Stimulated activated naive CD8-positive, alpha-beta T cell treated with anti-CD3 and anti-CD28 coated beads, Interleukin-15, amount 100 ng/mL, for 72 hours (primary cell): Measurements from ENCODE around the gene FLRT2.

ENCODE experiments used
- ATAC-seq: fragments of 150-1000 bp; cut with Tn5 transposase; 2 replicates; pipeline ENCODE4 v1.10.0; 2021; ENCODE audit warnings: mild to moderate bottlenecking, moderate library complexity
- DNase-seq, 2 donors: peaks; one replicate each; pipeline ENCODE4 v3.0.0; 2021 to 2022
- H3K27ac Mint-ChIP-seq, 2 donors: one replicate each; pipeline ENCODE4 v1.8.0; 2022; ENCODE audit warnings: mild to moderate bottlenecking in 2 of 2, mixed read lengths in 2 of 2, moderate library complexity in 2 of 2
- H3K27me3 Mint-ChIP-seq: one replicate; pipeline ENCODE4 v1.8.0; 2022; ENCODE audit warnings: mixed read lengths
- H3K4me1 Mint-ChIP-seq: one replicate; pipeline ENCODE4 v1.8.0; 2022; ENCODE audit warnings: mild to moderate bottlenecking, mixed read lengths
- H3K4me3 Mint-ChIP-seq, 2 donors: one replicate each; pipeline ENCODE4 v1.8.0; 2022; ENCODE audit warnings: mild to moderate bottlenecking in 2 of 2, mixed read lengths in 2 of 2, moderate library complexity in 1 of 2
- H3K9me3 Mint-ChIP-seq, 2 donors: one replicate each; pipeline ENCODE4 v1.8.0; 2022; ENCODE audit warnings: mixed read lengths in 2 of 2

FLRT2 gene

DNA sequence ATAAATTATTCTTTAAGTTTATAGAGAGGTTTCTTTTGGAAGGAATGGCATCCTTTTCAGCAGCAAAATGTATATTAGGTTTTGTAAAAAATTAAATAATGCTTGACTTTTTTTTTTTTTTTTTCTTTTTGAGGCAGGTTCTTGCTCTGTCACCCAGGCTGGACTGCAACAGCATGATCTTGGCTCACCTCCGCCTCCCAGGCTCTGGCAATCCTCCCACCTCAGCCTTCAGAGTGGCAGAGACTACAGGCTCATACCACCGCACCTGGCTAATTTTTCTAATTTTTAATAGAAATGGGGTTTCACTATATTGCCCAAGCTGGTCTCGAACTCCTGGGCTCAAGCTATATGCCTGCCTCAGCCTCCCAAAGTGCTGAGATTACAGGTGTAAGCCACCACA, 89.0 kb downstream of the FLRT2 start:
- Mint-ChIP-seq H3K27me3 (no peaks in the 10 kb centered on the region), H3K4me3 (no peak overlapping the region), H3K9me3 (peaks cover 0 to 4% of the 10 kb centered on the region in 2 donors), H3K4me1 (no peaks in the 10 kb centered on the region), H3K27ac (no peak overlapping the region)
- no peak for ATAC-seq
- DNase-seq: no peak

GRCh38 chr14:85619851-85620250, 89.9 kb downstream of the FLRT2 start:
- Mint-ChIP-seq H3K9me3 (peaks cover 0 to 4% of the 10 kb centered on the region in 2 donors), H3K4me3 (no peak overlapping the region)
- no peak for DNase-seq

DNA sequence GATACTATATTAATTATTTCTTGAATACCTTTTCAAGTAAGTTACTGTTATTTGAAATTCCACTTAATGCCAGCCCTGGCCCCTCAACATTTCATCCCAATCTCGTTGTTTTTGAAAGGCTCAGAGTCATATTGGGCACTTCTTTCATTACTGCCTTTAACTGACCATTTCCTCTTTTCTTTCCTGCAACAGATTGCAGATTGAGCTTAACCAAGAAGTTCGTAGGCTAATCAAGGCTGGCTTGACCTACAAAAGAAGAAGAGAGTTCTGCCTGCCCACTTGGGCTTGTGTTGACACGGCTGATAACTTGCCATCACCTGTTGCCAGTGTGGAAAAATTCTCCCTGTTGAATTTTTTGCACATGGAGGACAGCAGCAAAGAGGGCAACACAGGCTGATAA, 91.0 kb downstream of the FLRT2 start:
- H3K4me1 Mint-ChIP-seq: no peaks in the 10 kb centered on the region
- no peak for ATAC-seq
- H3K27me3 Mint-ChIP-seq: no peaks in the 10 kb centered on the region
- peaks cover 0 to 4% of the 10 kb centered on the region in 2 donors for H3K9me3 Mint-ChIP-seq
- no peak for DNase-seq
- H3K27ac Mint-ChIP-seq: no peak overlapping the region
- H3K4me3 Mint-ChIP-seq: no peak overlapping the region

More at GRCh38 chr14:85619851-85620250, 89.9 kb downstream of the FLRT2 start:
- H3K4me1 Mint-ChIP-seq: no peaks in the 10 kb centered on the region
- ATAC-seq: no peak
- H3K27me3 Mint-ChIP-seq: no peaks in the 10 kb centered on the region
- no peak overlapping the region for H3K27ac Mint-ChIP-seq

- Mint-ChIP-seq H3K4me3 (no peak overlapping the region), H3K9me3 (peaks cover 0 to 4% of the 10 kb centered on the region in 2 donors), H3K27me3 (no peaks in the 10 kb centered on the region), H3K4me1 (no peaks in the 10 kb centered on the region), H3K27ac (no peak overlapping the region)
- DNase-seq (no peak), ATAC-seq (no peak)
Observed at GRCh38 chr14:85622106-85622505, 92.2 kb downstream of the FLRT2 start.

GRCh38 chr14:85622986-85623685, 93.2 kb downstream of the FLRT2 start:
- ATAC-seq: no peak
- no peaks in the 10 kb centered on the region for H3K4me1 Mint-ChIP-seq
- H3K27ac Mint-ChIP-seq: no peak overlapping the region

GRCh38 chr14:85625925-85626585, 96.1 kb downstream of the FLRT2 start:
- Mint-ChIP-seq H3K4me1 (no peaks in the 10 kb centered on the region), H3K27ac (no peak overlapping the region), H3K27me3 (no peaks in the 10 kb centered on the region), H3K9me3 (peaks cover 0 to 4% of the 10 kb centered on the region in 2 donors), H3K4me3 (no peak overlapping the region)
- ATAC-seq (no peak), DNase-seq (no peak)

More at GRCh38 chr14:85622986-85623685, 93.2 kb downstream of the FLRT2 start:
- H3K27me3 Mint-ChIP-seq: no peaks in the 10 kb centered on the region
- H3K4me3 Mint-ChIP-seq: no peak overlapping the region
- peaks cover 0 to 4% of the 10 kb centered on the region in 2 donors for H3K9me3 Mint-ChIP-seq
- no peak for DNase-seq

DNA sequence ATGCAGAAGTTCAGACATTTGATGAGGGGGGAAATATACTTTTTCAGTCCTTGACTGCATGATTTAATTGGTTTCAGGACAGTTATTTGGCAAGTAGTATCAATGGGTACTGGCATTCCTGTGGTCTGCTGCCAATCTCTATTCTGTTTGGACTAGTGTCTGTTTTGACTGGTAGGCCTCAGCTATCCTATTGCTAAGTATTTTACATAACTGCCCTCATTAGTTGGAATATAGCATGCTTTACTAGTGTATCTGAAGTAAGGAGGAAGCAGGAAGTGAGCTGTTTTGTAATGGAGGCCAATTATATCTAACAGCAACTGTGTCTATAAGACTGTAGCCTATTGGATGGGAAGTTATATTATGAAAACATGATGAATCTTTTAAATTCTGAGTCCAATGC, 104.3 kb downstream of the FLRT2 start:
- no peaks in the 10 kb centered on the region for H3K9me3 Mint-ChIP-seq
- no peaks in the 10 kb centered on the region for H3K4me1 Mint-ChIP-seq
- DNase-seq: no peak
- ATAC-seq: no peak
- no peaks in the 10 kb centered on the region for H3K27me3 Mint-ChIP-seq
- H3K27ac Mint-ChIP-seq: no peak overlapping the region
- no peak overlapping the region for H3K4me3 Mint-ChIP-seq

GRCh38 chr14:85644211-85644610, 114.3 kb downstream of the FLRT2 start:
- ATAC-seq: no peak
- Mint-ChIP-seq H3K27ac (no peak overlapping the region), H3K9me3 (peaks cover 0 to 6% of the 10 kb centered on the region in 2 donors), H3K4me3 (no peak overlapping the region), H3K4me1 (no peaks in the 10 kb centered on the region), H3K27me3 (no peaks in the 10 kb centered on the region)
- no peak for DNase-seq

DNA sequence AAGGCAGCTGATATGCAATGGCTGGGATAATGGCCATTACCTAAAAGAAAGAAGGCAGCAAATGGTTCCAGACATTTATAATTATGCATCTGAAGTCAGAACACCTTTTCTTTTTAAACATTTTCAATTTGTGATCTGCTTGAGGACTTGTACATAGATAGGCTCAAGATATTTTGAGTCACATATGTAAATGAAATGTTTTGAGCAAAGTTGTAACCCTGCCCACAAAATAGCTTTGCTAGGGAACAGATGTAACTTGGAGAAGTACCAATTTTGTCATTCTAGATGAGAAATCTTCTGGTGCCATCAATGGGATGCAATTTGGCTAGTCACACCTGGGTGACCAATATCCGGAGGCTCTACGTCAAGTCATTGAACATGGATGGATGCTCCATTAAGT, 123.1 kb downstream of the FLRT2 start:
- H3K4me1 Mint-ChIP-seq: no peaks in the 10 kb centered on the region
- DNase-seq (no peak), ATAC-seq (no peak)
- H3K9me3 Mint-ChIP-seq: peaks cover 0 to 2% of the 10 kb centered on the region in 2 donors
- no peak overlapping the region for H3K27ac Mint-ChIP-seq
- H3K27me3 Mint-ChIP-seq: no peaks in the 10 kb centered on the region
- H3K4me3 Mint-ChIP-seq: no peak overlapping the region

DNA sequence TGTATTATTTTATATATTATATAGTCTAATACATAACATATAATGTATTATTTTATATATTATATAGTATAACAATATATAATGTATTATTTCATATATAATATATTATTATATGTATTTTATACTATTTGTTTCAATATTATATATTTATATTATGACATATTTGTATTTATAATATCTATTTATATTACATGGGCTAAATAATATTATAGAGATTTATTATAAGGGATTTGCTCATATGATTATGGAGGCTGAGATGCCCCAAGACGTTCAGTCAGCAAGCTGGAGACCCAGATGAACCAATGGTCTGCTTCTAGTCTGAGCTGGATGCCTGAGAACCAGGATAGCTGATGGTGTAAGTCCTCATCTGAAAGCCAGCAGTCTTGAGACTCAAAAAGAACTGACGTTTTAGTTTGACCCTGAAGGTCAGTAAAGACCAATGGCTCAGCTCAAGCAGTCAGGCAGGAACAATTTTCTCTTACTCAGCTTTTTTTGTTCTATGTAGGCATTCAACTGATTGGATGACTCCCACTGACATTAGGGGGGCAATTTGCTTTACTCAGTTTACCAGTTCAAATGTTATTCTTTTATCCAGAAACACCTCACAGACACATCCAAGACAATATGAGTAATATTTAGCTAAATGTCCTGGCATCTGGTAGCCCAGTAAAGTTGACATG, 130.4 kb downstream of the FLRT2 start:
- Mint-ChIP-seq H3K4me3 (no peak overlapping the region), H3K27me3 (no peaks in the 10 kb centered on the region), H3K9me3 (peaks cover 0 to 4% of the 10 kb centered on the region in 2 donors), H3K4me1 (no peaks in the 10 kb centered on the region), H3K27ac (no peak overlapping the region)
- DNase-seq (no peak), ATAC-seq (no peak)

DNA sequence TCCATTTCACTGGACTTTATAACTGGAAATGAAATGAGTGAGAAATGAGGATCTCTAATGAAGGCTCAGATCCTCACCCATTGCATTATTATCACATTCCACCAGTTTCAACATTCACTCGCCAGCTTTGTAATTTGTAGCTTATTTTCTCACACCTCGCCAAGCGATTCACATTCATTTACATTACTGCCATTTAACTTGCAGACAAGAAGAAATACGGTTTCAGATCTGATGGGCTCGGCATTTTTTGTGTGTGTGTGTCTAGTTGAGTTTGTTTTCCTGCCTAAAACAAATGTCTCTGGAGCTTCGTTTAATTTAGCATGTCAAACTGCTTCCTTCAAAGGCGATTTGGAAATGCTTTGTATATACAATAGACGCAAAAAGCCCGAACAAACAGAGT, 132.2 kb downstream of the FLRT2 start:
- H3K27ac Mint-ChIP-seq: no peak overlapping the region
- no peak overlapping the region for H3K4me3 Mint-ChIP-seq
- ATAC-seq: no peak
- no peaks in the 10 kb centered on the region for H3K27me3 Mint-ChIP-seq
- DNase-seq: no peak
- peaks cover 0 to 10% of the 10 kb centered on the region in 2 donors for H3K9me3 Mint-ChIP-seq
- H3K4me1 Mint-ChIP-seq: no peaks in the 10 kb centered on the region

- DNase-seq (no peak), ATAC-seq (no peak)
- Mint-ChIP-seq H3K27me3 (no peaks in the 10 kb centered on the region), H3K4me1 (no peaks in the 10 kb centered on the region), H3K4me3 (no peak overlapping the region), H3K9me3 (peaks cover 0 to 6% of the 10 kb centered on the region in 2 donors), H3K27ac (no peak overlapping the region)
Observed at GRCh38 chr14:85663256-85663655, 133.3 kb downstream of the FLRT2 start.

- Mint-ChIP-seq H3K9me3 (peaks cover 0 to 6% of the 10 kb centered on the region in 2 donors), H3K27me3 (no peaks in the 10 kb centered on the region), H3K27ac (no peak overlapping the region), H3K4me3 (no peak overlapping the region), H3K4me1 (no peaks in the 10 kb centered on the region)
- DNase-seq: no peak
- ATAC-seq: no peak
Observed at GRCh38 chr14:85663667-85664066, 133.7 kb downstream of the FLRT2 start.

GRCh38 chr14:85675957-85676356, 146.0 kb downstream of the FLRT2 start:
- H3K27me3 Mint-ChIP-seq: no peaks in the 10 kb centered on the region
- no peak for ATAC-seq
- no peak for DNase-seq
- no peaks in the 10 kb centered on the region for H3K9me3 Mint-ChIP-seq
- no peaks in the 10 kb centered on the region for H3K4me1 Mint-ChIP-seq
- H3K4me3 Mint-ChIP-seq: no peak overlapping the region
- H3K27ac Mint-ChIP-seq: no peak overlapping the region

DNA sequence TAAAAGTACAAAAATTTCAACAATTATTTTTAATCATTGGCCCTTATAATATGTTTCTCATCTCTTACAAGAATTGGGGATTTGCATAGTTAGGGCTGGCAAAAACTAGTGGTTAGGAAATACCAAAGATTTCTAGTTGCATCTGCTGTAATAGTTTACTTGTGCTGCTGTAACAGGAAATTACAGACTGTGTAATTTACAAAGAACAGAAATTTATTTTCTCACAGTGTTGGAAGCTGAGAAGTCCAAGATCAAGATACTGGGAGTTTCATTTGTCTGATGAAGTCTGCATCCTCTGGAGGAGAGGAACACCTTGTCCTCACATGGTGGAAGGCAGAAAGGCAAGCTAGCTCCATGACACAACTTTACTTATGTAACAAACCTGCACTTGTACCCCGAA, 157.0 kb downstream of the FLRT2 start:
- Mint-ChIP-seq H3K4me1 (no peaks in the 10 kb centered on the region), H3K9me3 (no peaks in the 10 kb centered on the region), H3K27me3 (no peaks in the 10 kb centered on the region), H3K4me3 (no peak overlapping the region), H3K27ac (no peak overlapping the region)
- no peak for DNase-seq
- no peak for ATAC-seq

- DNase-seq (no peak), ATAC-seq (no peak)
- Mint-ChIP-seq H3K4me3 (no peak overlapping the region), H3K4me1 (no peaks in the 10 kb centered on the region), H3K27me3 (no peaks in the 10 kb centered on the region), H3K9me3 (no peaks in the 10 kb centered on the region), H3K27ac (no peak overlapping the region)
Observed at GRCh38 chr14:85687456-85687855, 157.5 kb downstream of the FLRT2 start.
